Measurements from ENCODE around the gene DMD.

DNA sequence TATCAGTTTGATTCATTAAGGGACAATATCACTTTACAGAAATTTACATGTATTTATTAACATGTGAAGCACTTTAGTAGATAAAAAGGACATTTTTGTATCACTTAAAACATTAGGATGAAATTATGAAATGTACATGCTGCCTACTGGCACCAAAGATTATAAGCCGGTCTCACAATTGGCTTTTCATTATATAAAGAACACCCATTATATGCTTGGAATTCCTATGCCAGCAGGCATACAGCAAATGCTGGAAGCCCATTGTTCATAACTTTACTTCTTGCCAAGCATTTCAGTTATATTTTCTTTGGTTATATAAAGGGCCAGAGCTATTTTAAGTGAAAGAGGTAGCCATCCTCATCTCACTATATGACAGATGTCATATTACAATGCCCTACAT lies 145.9 kb downstream of the DMD start:
- TF ChIP-seq TAF1 (IDR thresholded peaks at IDR 0.05; ENCODE audit: borderline replicate concordance, insufficient read depth, low read length) (no peak), REST (IDR thresholded peaks at IDR 0.05; ENCODE audit: insufficient read depth in 1 of 2, low read depth in 2 of 2, low read length in 2 of 2) (no peak), POLR2AphosphoS5 (IDR thresholded peaks at IDR 0.05; ENCODE audit: low read depth, low read length) (no peak), FOXP2 (optimal IDR thresholded peaks at IDR 0.05; ENCODE audit: borderline replicate concordance, extremely low read depth, extremely low read length, insufficient read depth) (no peak)
